ENCODE measurements around the gene CREB1.
"Not testable (repeated sequence)": the region's sequence is repeated elsewhere in the genome, so short reads cannot be mapped to it uniquely, and the experiment has no call there.

Gene CREB1

DNA sequence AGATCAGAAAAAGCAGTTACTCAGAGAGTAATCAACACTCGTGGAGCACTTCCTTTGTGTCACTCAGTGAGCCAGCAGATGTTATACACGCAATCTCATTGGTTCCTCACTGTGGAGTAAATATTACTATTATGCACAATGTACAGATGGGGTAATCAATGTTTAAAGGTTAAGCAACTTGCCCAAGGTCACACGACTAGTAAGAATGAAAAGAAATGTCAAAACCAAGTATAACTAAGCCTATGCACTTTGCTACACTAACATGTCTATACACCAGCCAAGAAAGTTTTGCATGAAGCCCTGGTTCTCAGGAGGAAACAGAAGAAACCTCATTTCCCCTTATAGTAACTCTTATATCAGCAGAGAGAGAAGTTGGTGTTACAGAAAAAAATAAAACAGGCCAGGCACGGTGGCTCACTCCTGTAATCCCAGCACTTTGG, 90.0 kb downstream of the CREB1 start:
- peak; percentile 39 to 50 for ATAC-seq

DNA sequence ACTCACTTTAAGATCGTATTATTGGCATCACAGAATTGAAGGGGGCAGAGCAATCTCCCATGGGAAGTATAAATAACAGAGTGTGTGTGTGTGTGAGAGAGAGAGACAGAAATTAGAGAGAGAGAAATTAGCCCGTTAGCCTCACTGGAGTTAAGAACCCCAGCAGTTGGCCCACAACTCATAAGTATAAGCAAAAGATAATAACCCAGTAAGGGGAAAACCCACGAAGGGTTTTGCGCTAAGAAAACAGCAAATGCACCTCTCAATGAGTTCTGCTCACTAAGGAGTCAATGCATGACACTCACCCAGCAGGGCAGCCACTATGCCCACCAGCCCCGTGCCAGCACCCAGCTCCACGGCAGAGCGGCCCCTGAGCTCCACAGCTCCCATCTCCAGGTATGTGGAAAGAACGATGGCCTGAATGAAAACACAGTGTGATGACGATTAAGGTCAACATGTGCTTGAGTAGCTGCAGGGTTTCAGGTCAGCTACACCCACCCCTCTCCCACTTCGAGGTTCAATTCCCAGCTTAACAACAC, 91.8 kb downstream of the CREB1 start:
- ATAC-seq = no peak

DNA sequence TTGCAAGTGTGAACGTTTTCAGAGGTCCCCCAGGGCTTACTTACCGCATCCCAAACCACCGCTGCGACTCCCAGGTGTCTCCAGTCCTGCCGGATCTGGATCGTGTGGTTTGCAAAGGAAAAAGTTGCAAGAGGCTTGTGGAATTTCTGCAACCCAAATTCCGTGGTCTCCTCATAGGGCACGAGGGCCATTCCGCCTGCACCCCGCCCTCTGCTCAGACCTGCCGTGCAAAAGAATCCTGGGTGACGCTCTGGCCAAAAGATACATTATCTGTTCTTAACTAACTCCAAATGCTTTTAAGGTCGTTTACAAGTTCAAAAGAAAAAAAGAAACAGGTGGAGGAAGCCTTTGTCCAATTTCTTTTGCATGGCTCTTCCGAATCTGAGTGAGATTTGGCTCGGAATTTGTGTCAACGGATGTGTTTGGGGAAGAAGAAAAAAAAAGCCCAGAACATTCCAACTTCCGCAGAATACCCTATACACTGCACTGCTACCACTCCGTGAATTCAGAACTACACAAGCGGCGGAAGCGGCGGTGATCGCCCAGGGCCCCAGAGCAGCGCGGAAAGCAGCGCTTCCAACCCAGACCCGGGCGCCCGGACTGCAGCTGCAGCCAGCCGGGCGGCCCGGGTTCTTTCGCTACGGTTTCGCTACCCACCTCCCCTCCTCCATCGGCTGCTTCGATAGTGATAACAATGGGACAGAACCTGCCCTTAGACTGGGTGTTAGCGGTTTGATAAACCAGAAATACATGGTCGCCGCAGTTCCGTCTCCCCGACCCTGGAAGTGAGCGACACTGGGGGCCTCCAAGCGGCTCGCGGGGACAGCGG, 94.6 kb downstream of the CREB1 start:
- peak; percentile 11 to 13 for ATAC-seq

DNA sequence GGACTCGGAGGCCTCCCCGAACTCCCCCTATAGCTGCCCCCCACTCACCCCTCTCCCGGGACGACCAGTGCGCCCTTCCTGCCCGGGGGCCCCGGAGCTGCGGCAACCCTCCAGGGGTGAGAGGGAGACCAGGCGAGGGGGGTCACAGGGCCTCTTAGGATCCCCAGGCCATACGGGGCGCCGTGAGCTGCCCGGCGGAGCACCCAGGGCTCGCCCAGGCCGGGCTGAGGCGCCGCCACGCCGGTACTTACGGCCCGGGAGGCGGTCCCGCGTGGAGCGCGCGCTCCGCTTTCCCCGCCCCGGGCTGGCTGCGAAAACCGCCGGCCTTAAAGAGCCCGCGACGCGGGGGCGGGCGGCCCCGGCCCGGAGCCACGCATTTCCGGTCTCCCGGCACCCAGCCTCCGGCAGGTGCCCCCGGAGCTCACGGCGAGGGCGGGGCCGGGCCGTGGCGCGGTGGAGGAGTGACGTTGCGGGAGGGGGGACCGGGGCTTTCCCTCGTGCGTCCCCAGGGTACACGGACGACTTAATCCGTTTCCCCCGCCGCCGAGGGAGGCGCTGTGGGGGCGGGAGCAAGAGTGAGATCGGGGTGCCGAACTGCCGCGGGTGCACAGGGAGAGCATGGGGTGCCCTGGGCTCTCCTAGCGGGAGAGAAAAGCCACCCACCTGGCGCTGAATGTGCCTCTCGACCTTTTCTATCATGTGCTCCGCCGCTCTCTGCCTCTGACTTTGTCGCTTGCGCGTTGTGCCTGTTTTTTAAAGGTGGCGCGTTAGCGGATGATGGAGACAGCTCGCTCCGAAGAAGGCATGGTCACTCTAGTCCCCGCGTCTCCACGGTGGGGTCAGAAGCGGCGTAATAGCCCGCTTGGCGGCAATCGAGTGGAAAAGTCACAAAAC, 95.5 kb downstream of the CREB1 start, which contains the start of gene METTL21A:
TSS of gene METTL21A (minus strand) at position 381 of the 894 bp plus-strand sequence. CDS start 1,019 bp downstream, outside the sequence.
- ATAC-seq = peak; percentile 81 to 85

DNA sequence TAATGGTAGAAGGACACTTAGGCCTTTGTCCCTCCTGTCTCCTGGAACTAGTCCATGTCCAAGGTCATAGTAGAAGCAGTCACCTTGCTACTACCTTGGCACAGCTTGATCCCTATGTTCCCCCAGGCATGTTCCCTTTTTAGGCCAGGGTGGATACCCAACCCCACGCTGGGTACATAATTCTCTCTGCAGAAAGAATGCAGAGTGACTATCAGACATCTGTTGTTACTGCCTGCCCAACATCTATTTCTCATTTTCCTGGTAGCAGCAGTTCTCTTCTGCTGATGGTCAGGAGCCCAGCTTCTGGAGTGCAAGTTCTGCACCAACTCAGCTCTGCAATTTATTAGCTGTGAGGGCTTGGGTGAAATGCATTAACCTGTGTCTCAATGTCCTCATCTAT, 99.8 kb downstream of the CREB1 start:
- no peak for ATAC-seq

DNA sequence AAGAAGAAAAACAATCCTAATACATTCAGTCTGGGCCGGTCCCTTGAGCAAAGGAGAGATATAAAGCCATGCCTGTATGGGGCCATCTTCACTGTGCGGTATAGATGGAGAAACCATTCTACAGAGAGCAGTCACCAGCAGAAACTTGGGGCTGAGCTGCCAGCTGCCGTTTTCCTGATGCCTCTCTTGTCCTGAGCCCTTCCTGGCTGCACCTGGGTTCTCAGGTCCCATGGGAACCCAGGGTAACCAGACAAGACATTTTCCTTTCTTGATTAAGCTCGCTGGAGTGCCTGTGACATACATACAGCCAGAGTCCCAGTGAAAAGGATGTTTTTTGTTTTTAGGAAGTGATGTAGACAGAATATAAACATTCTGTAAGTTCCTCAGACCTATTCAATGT, 100.7 kb downstream of the CREB1 start:
- no peak for ATAC-seq

DNA sequence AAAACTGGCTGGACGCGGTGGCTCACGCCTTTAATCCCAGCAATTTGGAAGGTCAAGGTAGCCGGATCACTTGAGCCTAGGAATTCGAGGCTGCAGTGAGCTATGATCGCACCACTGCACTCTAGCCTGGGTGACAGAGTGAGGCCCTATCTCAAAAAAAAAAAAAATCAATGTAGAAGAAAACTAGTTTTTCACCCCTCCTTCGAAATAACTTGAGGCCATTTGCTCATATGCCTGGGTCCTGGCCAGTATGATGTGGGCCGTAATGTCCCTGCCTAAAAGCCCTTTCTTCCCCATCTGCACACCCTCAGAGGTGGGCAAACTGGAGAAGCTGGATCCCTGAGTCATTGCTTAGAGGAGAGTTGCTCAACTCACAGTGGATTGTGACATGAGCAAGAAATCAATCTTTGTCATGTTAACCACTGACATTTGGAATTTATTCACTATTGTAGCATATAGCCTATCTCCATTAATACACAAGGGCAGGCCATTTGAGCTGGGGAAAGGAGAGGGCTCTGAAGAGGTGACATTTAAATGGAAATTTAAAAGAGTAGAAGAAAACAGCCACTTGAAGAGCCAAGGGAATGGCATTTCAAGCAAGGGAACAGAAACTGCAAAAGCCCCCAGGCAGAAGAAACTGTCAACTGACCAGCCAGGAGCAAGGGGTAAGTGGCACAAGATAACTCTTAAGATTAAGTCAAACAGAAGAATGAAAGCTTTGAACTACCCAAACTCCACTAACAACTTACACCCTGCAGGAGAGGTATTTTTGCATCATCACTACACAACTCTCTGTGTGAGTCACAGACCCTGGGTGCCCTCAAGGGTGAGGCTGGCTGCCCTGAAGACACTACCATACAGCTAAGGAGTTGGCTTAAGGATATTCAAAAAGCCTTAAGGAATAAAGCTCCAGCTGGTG, 103.1 kb downstream of the CREB1 start:
- peak; percentile 76 to 85 for ATAC-seq

DNA sequence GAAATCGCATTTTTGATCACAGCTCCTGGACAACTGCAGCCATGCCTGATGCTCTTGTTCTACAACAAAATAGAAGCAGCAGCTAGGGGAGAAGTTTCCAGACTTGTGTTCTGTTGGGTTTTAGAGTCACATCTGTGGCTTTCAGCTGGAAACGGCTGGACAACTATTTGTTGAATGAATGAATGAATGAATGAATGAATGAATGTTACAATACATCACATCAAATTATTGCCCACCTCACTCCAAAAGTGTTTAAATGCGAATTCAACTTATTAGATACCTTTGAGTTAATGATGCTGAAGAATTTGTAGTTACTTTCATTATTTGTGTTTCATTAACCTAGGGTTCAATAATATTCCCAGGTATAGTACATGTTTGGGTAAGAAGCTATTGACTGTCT, 103.9 kb downstream of the CREB1 start:
- no peak for ATAC-seq

DNA sequence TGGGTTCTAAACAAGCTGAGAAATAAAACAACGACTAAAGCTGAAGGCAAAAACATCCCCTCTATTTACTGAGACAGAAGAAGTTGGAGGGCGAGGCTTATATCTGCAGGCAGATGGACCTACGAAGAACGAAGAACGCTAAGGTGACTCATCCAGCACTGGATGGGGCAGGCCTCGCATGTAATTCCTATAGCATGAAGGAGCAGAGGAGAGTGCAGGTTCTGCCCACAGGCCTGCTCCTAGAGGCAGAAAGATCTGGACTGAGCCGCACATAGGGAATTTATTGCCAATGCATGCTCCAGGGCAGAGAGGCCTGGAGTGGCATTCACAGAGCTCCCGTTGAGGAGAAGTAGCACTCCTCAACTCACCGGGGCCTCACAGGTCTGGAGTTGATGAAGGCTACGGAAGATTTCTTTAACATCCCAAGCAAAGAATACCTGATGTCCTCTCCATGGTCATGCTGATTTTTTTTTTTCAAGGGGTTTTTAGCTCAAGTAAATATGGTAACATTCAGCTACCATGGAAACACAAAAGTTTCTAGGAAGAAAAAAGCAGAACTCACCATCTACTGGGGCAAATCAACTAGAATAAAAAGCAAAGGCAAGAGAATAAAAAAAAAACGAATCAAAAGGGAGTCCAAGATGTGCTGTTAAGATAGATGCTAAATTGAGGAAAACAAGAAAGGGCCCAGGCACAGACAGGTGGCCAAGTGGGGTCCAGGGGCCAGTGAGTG, 105.9 kb downstream of the CREB1 start:
- no peak for ATAC-seq

DNA sequence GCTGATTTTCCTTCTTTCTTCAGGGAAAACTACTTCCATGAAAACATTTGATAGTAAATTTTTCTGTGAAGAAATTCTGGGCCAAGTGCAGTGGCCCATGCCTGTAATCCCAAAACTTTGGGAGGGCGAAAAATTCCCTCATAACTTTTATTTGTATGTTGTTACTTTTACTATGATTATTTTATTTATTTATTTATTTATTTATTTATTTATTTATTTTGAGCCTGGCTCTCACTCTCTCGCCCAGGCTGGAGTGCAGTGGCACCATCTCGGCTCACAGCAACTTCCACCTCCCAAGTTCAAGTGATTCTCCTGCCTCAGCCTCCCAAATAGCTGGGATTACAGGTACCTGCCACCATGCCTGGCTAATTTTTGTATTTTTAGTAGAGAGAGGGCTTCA, 109.5 kb downstream of the CREB1 start:
- not testable (repeated sequence) for ATAC-seq

DNA sequence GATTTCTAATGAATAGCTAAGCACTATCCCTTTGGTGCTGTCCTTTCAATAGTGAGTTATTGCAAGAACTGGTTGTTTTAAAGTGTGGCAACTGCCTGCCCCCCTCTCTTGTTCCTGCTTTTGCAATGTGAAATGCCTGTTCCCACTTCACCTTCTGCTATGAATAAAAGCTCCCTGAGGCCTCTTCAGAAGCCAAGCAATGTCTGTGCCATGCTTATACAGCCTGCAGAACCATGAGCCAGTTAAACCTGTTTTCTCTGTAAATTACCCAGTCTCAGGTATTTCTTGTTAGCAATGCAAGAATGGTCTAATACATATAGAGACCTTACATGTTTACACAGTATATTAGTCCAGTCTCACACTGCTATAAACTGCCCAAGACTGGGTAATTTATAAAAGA, 110.4 kb downstream of the CREB1 start:
- no peak for ATAC-seq

DNA sequence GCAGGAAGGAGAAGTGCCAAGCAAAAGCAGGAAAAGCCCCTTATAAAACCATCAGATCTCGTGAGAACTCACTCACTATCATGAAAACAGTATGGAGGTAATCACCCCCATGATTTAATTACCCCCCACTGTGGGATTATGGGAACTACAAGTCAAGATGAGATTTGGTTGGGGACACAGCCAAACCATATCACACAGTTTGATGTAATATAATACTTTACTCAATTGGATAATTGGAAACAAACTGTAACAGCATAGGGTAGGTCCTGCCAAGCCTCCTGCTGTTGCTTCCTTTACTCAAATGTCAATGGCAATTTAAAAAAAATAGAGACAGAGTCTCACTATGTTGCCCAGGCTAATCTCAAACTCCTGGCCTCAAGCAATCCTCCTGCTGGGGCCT, 110.9 kb downstream of the CREB1 start:
- ATAC-seq = no peak

DNA sequence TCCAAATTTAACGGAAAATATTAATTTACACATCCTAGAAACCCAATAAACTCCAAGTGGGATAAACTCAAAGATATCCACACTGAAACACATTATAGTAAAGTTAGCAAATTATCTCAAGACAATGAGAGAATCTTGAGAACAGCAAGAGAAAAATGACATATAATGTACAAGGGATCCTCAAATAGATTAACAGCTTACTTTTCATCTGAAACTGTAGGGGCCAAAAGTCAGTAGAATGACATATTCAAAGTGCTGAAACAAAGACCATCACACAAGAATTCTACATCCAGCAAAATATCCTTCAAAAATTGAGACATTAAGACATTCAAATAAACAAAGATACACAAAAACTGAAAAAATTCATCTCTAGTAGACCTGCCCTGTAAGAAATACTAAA, 114.1 kb downstream of the CREB1 start:
- no peak for ATAC-seq

DNA sequence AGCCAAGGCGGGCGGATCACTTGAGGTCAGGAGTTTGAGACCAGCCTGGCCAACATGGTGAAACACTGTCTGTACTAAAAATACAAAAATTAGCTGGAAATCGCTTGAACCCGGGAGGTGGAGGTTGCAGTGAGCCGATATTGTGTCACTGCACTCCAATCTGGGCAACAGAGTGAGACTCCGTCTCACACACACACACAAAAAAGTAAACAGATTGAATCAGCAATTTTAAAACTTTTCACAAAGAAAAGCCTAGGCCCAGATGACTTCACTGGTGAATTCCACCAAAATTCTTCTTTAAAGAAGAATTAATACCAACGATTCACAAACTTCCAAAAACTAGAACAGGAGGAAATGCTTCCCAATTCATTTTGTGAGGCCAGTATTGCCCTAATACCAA, 116.8 kb downstream of the CREB1 start:
- not testable (repeated sequence) for ATAC-seq

Data from activated CD4-positive, CD25-positive, alpha-beta regulatory T cell treated with anti-CD3 and anti-CD28 coated beads, Interleukin-2, amount 50 U/mL, for 24 hours (primary cell).